ENCODE measurements around the gene SRSF8.
"Not testable (repeated sequence)": the region's sequence is repeated elsewhere in the genome, so short reads cannot be mapped to it uniquely, and the experiment has no call there.

Gene SRSF8

GRCh38 chr11:95095858-95096587, 29.3 kb downstream of the SRSF8 start:
- peak; percentile 68 for DNase-seq (ENCODE audit: low spot score)

DNA sequence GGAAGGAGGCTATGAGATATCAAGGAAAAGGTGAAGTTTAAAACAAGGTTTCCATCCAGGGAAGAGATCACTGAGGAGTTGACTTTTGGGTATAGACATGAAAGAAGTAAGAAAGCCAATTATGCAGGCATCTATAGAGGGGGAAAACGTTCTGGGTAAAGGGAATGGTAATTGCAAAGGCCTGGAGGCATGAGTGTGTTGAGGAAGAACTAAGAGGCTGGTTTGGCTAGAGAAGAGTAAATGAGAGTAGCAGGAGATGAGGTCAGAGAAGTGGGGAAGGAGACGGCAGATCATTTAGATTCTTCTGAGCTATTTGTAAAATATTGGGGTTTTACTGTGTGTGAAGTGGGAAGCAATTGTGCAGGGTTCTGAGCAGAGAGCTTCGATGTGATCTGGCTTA, 30.5 kb downstream of the SRSF8 start:
- no peak for DNase-seq (ENCODE audit: low spot score)

GRCh38 chr11:95098826-95099225, 32.1 kb downstream of the SRSF8 start:
- no peak for DNase-seq (ENCODE audit: low spot score)

DNA sequence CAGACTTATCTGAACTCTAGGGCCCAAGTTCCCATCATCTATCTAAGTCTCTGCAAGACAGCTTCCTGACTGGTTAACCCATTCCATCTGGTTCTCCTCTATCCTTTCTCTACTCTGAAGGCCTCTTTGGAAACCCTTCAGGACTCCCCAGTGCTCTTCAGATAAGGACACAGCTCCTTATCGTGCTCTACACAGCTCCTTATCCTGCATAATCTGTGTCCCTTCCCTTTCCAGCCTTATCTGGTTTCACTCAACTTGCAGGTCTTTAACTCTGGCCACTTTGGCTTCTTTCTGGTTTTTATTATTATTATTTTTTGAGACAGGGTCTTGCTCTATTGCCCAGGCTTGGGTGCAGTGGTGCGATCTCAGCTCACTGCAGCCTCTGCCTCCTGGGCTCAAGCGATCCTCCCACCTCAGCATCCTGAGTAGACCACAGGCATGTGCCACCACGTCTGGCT, 33.5 kb downstream of the SRSF8 start:
- no peak for DNase-seq (ENCODE audit: low spot score)

DNA sequence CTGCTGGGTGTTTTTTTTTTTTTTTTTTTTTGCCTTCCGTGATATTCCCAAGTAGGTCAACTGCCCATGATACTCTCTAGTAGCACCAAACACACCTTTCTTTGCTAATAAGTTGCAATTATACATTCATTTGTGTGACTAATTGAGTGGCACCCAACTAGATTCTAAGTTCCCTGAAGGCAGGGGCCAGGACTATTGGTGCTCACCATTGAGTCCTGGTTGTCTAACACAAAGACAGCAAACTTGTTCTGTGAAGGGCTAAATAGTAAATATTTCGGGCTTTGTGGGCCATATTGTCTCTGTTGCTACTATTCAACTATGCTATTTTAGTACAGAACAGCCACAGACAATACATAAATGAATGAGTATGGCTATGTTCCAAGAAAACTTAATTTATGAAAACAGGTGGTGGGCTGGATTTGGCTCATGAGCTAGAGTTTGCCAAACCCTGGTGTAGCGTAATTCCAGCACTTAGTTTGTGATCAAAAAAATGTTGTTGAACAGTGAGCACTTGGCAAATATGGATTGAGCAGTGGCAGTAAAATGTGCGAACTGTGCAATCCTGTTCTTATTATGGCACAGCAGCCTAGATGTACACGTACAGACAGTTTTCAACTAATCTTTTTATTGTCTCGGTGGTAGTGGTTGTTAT, 34.3 kb downstream of the SRSF8 start:
- no peak for DNase-seq (ENCODE audit: low spot score)

GRCh38 chr11:95101935-95102334, 35.2 kb downstream of the SRSF8 start:
- DNase-seq (ENCODE audit: low spot score) = no peak

DNA sequence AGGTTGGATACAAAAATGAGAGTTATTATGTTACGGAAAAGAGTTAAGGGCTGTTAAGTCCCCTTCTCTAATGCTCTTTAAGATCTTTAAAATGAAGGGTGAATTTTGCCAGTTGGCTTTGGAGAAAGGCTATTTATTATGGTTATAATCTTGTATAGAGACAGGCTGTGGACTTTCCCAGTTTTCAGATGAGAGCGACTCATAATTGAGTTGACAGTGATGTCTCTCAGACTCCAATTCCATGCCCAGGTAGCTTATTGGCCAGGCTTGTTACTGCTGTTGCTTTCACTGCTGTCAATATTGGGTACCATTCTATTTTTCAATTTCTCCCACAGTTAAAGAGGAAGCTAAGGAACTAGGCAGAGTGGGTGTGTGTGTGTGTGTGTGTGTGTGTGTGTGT, 36.0 kb downstream of the SRSF8 start:
- DNase-seq (ENCODE audit: low spot score) = no peak

- DNase-seq (ENCODE audit: low spot score) = no peak
These were observed 37.0 kb downstream of the SRSF8 start for GRCh38 chr11:95103701-95104100.

DNA sequence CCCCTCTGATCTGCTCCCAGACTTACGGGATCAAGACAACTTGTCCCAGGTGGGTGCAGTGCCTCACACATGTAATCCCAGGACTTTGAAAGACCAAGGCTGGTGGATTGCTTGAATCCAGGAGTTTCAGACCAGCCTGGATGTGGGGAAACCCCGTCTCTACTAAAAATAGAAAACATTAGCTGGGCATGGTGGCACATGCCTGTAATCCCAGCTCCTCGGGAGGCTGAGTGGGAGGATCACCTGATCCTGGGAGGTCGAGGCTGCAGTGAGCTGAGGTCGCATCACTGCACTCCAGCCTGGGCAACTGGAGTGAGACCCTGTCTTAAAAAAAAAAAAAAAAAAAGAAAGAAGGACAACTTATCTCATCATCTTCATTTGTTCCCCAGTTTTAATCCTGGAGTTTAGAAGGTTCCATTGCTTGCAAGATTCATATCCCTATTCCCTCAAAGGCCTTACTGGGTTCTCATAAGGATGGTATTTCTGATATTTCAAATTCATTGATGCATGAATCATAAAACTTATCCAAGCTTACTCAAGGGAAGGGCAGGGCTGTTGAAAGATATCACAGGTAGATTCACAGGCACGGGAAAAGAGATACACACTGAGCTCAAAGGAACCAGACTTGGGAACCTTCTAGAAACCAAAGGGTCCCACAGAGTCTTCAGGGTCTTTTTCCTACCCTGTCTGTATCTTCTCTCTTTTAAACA, 37.6 kb downstream of the SRSF8 start:
- no peak for DNase-seq (ENCODE audit: low spot score)

DNA sequence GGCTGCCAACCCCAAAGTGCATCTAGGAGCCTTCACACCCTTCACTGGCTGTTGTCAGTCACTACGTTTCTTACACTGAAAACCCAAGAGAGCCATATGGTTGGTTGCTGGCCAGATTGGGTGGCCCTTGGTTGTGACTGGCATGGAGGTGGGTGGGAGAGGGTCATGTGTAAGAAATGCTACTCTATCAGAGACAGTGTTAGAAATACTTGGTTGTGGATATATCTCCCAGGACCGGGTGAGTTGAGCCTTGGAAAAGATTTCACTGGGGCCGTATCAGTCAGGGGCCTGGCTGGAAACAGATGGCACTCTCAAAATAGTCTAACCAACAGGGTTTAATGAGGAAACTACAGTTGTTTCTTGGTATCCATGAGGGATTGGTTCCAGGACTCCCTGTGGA, 38.1 kb downstream of the SRSF8 start:
- no peak for DNase-seq (ENCODE audit: low spot score)

GRCh38 chr11:95108159-95108611, 41.5 kb downstream of the SRSF8 start:
- peak; percentile 72 for DNase-seq (ENCODE audit: low spot score)

DNA sequence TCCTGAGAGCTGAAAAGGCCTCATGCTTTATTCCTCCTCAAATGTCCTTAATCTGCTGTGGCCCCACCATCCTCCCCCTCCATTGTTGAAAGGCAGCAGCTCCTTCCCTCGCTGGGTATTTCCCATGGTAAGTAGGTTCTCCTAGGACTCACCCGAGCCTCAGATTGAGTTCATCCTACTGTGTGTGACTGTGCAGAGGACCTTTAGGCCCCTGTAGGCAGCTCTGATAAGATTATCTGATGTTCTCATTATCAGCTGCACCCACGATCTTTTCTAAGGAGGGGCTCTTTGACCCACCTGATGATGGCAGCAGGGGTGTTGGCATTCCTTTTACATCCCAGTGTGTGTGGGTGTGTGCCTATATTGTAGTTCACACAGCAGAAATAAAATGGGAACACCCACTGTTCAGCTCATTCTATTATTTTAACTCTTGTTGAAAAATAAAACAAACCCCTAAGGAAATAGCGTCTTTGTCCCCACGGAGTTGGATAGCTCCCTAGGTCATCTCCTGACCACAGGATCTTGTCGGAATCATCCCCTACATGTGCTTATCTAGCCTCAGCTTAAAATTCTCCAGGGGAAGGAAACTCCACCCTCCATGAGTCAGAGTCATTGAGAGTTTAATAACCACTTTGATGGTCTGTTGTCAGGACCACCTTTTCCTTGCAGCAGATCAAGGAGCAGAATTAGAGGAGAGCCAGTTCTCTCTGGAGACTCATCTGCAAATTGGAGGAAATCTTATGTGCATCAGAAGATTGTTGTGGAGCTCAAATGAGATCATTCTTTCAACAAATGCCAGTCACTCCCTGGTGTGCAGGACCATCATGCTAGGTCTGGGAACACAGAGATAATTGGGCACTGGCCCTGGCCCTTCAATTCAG, 42.2 kb downstream of the SRSF8 start:
- DNase-seq (ENCODE audit: low spot score) = peak; percentile 64

DNA sequence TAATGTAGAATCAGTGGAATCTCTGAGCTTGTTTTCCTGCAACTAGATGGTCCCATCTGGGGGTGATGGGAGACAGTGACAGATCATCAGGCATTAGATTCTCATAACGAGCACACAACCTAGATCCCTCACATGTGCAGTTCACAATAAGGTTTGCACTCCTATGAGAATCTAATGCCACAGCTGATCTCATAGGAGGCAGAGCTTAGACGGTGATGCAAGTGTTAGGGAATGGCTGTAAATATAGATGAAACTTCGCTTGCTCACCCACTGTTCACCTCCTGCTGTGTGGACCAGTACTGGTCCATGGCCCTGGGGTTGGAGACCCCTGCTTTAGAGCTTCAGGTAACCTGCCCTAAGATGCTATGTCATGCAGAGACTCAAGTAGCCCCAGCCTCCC, 44.8 kb downstream of the SRSF8 start:
- not testable (repeated sequence) for DNase-seq (ENCODE audit: low spot score)

- DNase-seq (ENCODE audit: low spot score) = no peak
These were observed 45.3 kb downstream of the SRSF8 start for GRCh38 chr11:95111923-95112540.

GRCh38 chr11:95115597-95115996, 48.9 kb downstream of the SRSF8 start:
- DNase-seq (ENCODE audit: low spot score) = no peak

- no peak for DNase-seq (ENCODE audit: low spot score)
These were observed 52.8 kb downstream of the SRSF8 start for GRCh38 chr11:95119361-95120060.
